NCI-H1694 (cell line): Measurements from ENCODE around the gene WNK4.

ENCODE experiments used
- DNase-seq: peaks from one replicate; lab custom pipeline; 2025; lab: John Stamatoyannopoulos, UW

WNK4 gene

DNA sequence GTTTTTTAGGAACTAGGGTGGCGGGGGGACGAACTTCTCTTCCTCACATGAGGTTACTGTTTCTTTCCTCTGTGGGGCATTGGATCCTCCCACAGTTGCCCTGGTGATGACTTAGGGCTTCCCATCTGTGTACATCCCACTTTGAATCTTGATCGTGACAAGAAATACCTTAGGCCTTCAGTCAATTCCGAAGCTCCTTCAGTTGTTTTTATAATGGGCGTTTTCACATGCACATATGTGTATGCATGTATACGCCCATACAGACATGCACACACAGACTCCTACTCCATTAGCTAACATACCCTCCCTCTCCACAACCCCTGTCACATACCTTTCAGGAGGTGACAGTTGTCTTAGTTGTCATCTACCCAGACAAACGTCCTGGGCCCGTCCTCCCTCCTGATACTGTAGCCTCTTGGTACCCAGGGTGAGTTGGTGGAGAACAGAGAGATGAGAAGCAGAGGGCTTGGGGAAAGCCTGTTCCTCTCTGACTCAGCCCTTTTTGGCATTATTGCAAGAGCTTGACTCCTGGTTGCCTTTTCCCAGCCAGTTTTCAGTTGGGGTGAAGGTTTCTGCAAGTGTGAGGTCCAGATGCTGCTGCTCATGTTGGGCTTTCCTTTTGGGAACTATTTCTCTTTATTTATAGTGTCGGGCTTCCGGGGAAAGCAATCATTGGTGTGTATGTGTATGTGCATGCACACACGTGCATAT lies 61.7 kb downstream of the WNK4 start:
- DNase-seq: no peak

- DNase-seq: peak; percentile 61
These were observed 63.0 kb downstream of the WNK4 start for GRCh38 chr17:42843358-42843934.

- no peak for DNase-seq
These were observed 63.9 kb downstream of the WNK4 start, which contains the start of gene AOC2 for GRCh38 chr17:42844271-42844670. AOC2 (plus strand) TSS chr17:42844580; CDS start chr17:42844627, 47 bp downstream.

GRCh38 chr17:42844761-42845555 lies 64.5 kb downstream of the WNK4 start:
- DNase-seq: no peak

GRCh38 chr17:42845556-42845917 lies 65.1 kb downstream of the WNK4 start:
- no peak for DNase-seq

- no peak for DNase-seq
These were observed 65.6 kb downstream of the WNK4 start for GRCh38 chr17:42845918-42846593.
